K562 (cell line): Measurements from ENCODE around the gene CBR4. TPM values are rescaled to one million over a fixed set of nuclear protein-coding genes. Genes with fewer than 3 reads are reported as not detected.

Source experiments
- ATF7 ChIP-seq: fragments of 450-650 bp; IDR thresholded peaks from 2 replicates; pipeline ENCODE4 v1.7.1; 2014; ENCODE audit warnings: mild to moderate bottlenecking, moderate library complexity
- GABPA ChIP-seq: fragments of 200-800 bp; sonication (Bioruptor generic); conservative IDR thresholded peaks from 2 replicates; pipeline ENCODE4 v1.6.1; 2016; ENCODE audit warnings: low read depth, missing genetic modification characterization, missing compliant biosample characterization
- GTF2E2 ChIP-seq: fragments of 200-800 bp; sonication (Bioruptor generic); IDR thresholded peaks from 2 replicates; pipeline ENCODE4 v1.6.1; 2016; ENCODE audit warnings: missing genetic modification characterization, missing compliant biosample characterization
- HNRNPL ChIP-seq: fragments of 200-400 bp; formaldehyde crosslinking; IDR thresholded peaks from 2 replicates; pipeline ENCODE4 v1.6.1; 2017; ENCODE audit warnings: low read depth, mild to moderate bottlenecking, low read length
- JUN ChIP-seq, 2 experiments: sonication (generic) in 1 of 2; formaldehyde crosslinking in 1 of 2; IDR thresholded peaks; 2 replicates each; pipeline versions ENCODE4 v1.6.1 to v1.8.0; 2012 to 2022; ENCODE audit warnings: borderline replicate concordance in 2 of 2, mild to moderate bottlenecking in 2 of 2, improper control_type of control experiment in 1 of 2, low read depth in 1 of 2, low read length in 1 of 2, missing genetic modification reagents in 1 of 2
- MCM2 ChIP-seq: fragments of 450-650 bp; IDR thresholded peaks from 2 replicates; pipeline ENCODE4 v1.6.1; 2017; ENCODE audit warnings: low read depth, mild to moderate bottlenecking
- NFE2L1 ChIP-seq: fragments of 450-650 bp; IDR thresholded peaks from 2 replicates; pipeline ENCODE4 v1.6.1; 2016; ENCODE audit warnings: missing genetic modification characterization, low read depth, mild to moderate bottlenecking, missing compliant biosample characterization, moderate library complexity, borderline replicate concordance
- NR2C2 ChIP-seq, 2 experiments: fragments of 200-800 bp in 1 of 2; sonication (Bioruptor generic) in 1 of 2; sonication (generic) in 1 of 2; formaldehyde crosslinking in 1 of 2; IDR thresholded peaks; 2 replicates each; pipeline versions ENCODE4 v1.6.1 to v1.8.0; 2016 to 2022; ENCODE audit warnings: mild to moderate bottlenecking in 1 of 2, missing compliant biosample characterization in 1 of 2, missing genetic modification characterization in 1 of 2, missing genetic modification reagents in 1 of 2
- NRF1 ChIP-seq, 2 experiments: fragments of 450-650 bp; IDR thresholded peaks in 1 of 2; conservative IDR thresholded peaks in 1 of 2; 2 replicates each; pipeline ENCODE4 v1.6.1; 2014; ENCODE audit warnings: mild to moderate bottlenecking in 2 of 2
- POLR2B ChIP-seq: fragments of 450-650 bp; IDR thresholded peaks from 2 replicates; pipeline ENCODE4 v1.6.1; 2018; ENCODE audit warnings: low read depth; ENCODE audit not compliant: partially characterized antibody
- RFX7 ChIP-seq: fragments of 250-450 bp; sonication (Bioruptor Pico); IDR thresholded peaks from 2 replicates; pipeline ENCODE4 v1.5.1; 2021; ENCODE audit warnings: mild to moderate bottlenecking
- SMAD1 ChIP-seq: fragments of 150-350 bp; IDR thresholded peaks from 2 replicates; pipeline ENCODE4 v1.6.1; 2014; ENCODE audit warnings: low read length, low read depth; ENCODE audit not compliant: partially characterized antibody
- STAG1 ChIP-seq: sonication (generic); formaldehyde crosslinking; IDR thresholded peaks from 2 replicates; pipeline ENCODE4 v1.5.0; 2020; ENCODE audit warnings: missing genetic modification reagents, borderline replicate concordance
- ZBTB17 ChIP-seq: fragments of 450-650 bp; formaldehyde crosslinking; IDR thresholded peaks from 2 replicates; pipeline ENCODE4 v1.4.0; 2020; ENCODE audit warnings: mild to moderate bottlenecking
- ZKSCAN3 ChIP-seq: fragments of 250-450 bp; sonication (Bioruptor Pico); IDR thresholded peaks from 2 replicates; pipeline ENCODE4 v1.4.0; 2020
- ZNF311 ChIP-seq: fragments of 250-450 bp; sonication (Bioruptor Pico); IDR thresholded peaks from 2 replicates; pipeline ENCODE4 v1.4.0; 2020; ENCODE audit warnings: mild to moderate bottlenecking, moderate library complexity
- ZNF41 ChIP-seq: fragments of 250-450 bp; sonication (Bioruptor Pico); conservative IDR thresholded peaks from 2 replicates; pipeline ENCODE4 v1.4.0; 2020; ENCODE audit warnings: mild to moderate bottlenecking
- ZNF76 ChIP-seq: fragments of 250-450 bp; sonication (Bioruptor Pico); IDR thresholded peaks from 2 replicates; pipeline ENCODE4 v1.4.0; 2020; ENCODE audit warnings: mild to moderate bottlenecking, moderate library complexity, borderline replicate concordance
- ZNF778 ChIP-seq: fragments of 450-650 bp; formaldehyde crosslinking; IDR thresholded peaks from 2 replicates; pipeline ENCODE4 v1.4.0; 2020; ENCODE audit warnings: mild to moderate bottlenecking, moderate library complexity
- polyA plus RNA-seq, 8 experiments: library from polyadenylated mRNA; depleted of rRNA in 4 of 8; stranded (reverse) in 5 of 8; unstranded in 3 of 8; fragments of >200 nt; fragmentation: Nextera tagmentation in 2 of 8; fragmentation: Illumina TruSeq in 1 of 8; extraction: Ambion mirVana in 2 of 8; extraction: Trizol in 1 of 8; gene quantifications; 2 replicates each; pipeline versions ENCODE4 v1.2.1 to v1.2.3, GENCODE V29; 2011 to 2014; ENCODE audit warnings: inconsistent platforms in 1 of 8, missing spikeins in 1 of 8
- total RNA-seq, 7 experiments: library from RNA; depleted of rRNA in 6 of 7; stranded (reverse); fragments of >200 nt in 6 of 7; fragmentation: Illumina TruSeq in 2 of 7; extraction: Trizol in 2 of 7; gene quantifications; 2 replicates each; pipeline versions ENCODE4 v1.2.1 to v1.2.3, GENCODE V29; 2011 to 2021; ENCODE audit warnings: low replicate concordance in 1 of 7
- TF ChIP-seq, protein P1 (sequence below): sonication (generic); formaldehyde crosslinking; IDR thresholded peaks from 2 replicates; pipeline ENCODE4 v1.8.0; 2022; ENCODE audit warnings: mild to moderate bottlenecking, missing genetic modification reagents
- TF ChIP-seq, protein P2 (sequence below): fragments of 250-450 bp; sonication (Bioruptor Pico); IDR thresholded peaks from 2 replicates; pipeline ENCODE4 v1.4.0; 2020; ENCODE audit warnings: mild to moderate bottlenecking
- TF ChIP-seq, protein P3 (sequence below): sonication (generic); formaldehyde crosslinking; IDR thresholded peaks from 2 replicates; pipeline ENCODE4 v1.8.0; 2022; ENCODE audit warnings: mild to moderate bottlenecking, low read depth, missing genetic modification reagents

Gene CBR4
- total and polyA plus RNA-seq, 9 of the 15 experiments (the other 6 are each of a cell fraction or from before 2014, with no cell fraction given): 12.1 to 26.4 (median 18.6) TPM

- no peak for TF ChIP-seq ZNF76 (CRISPR knock-in tag)
- no peak for TF ChIP-seq NR2C2 (CRISPR knock-in tag; IDR thresholded peaks at IDR 0.05)
- TF ChIP-seq NR2C2 (tag; IDR thresholded peaks at IDR 0.05): peak; percentile 67
- TF ChIP-seq HNRNPL: no peak
- TF ChIP-seq, protein P1, sequence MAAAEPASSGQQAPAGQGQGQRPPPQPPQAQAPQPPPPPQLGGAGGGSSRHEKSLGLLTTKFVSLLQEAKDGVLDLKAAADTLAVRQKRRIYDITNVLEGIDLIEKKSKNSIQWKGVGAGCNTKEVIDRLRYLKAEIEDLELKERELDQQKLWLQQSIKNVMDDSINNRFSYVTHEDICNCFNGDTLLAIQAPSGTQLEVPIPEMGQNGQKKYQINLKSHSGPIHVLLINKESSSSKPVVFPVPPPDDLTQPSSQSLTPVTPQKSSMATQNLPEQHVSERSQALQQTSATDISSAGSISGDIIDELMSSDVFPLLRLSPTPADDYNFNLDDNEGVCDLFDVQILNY (CRISPR knock-in tag): no peak
- TF ChIP-seq NRF1 (conservative IDR thresholded peaks at IDR 0.05 in 1 of 2, IDR thresholded peaks at IDR 0.05 in 1 of 2): peak; percentile 94 to 95
- no peak for TF ChIP-seq ZNF41 (CRISPR knock-in tag)
- TF ChIP-seq ZNF778 (CRISPR knock-in tag): no peak
- no peak for TF ChIP-seq JUN (IDR thresholded peaks at IDR 0.05; ENCODE audit: borderline replicate concordance, low read depth, low read length)
- no peak; the same call in 1 of the 2 replicates for TF ChIP-seq JUN (CRISPR knock-in tag; IDR thresholded peaks at IDR 0.05; ENCODE audit: borderline replicate concordance)
- peak; percentile 88 for TF ChIP-seq POLR2B
- no peak for TF ChIP-seq SMAD1
- TF ChIP-seq ZBTB17 (CRISPR knock-in tag): no peak
- TF ChIP-seq ZNF311 (CRISPR knock-in tag): no peak
- TF ChIP-seq GABPA (tag): peak; percentile 92
- TF ChIP-seq, protein P2, sequence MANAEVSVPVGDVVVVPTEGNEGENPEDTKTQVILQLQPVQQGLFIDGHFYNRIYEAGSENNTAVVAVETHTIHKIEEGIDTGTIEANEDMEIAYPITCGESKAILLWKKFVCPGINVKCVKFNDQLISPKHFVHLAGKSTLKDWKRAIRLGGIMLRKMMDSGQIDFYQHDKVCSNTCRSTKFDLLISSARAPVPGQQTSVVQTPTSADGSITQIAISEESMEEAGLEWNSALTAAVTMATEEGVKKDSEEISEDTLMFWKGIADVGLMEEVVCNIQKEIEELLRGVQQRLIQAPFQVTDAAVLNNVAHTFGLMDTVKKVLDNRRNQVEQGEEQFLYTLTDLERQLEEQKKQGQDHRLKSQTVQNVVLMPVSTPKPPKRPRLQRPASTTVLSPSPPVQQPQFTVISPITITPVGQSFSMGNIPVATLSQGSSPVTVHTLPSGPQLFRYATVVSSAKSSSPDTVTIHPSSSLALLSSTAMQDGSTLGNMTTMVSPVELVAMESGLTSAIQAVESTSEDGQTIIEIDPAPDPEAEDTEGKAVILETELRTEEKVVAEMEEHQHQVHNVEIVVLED: peak; percentile 97
- 0 out of 2 replicates have a peak, but pooled peaks have one; percentile 74 for TF ChIP-seq GTF2E2 (tag)
- TF ChIP-seq STAG1: no peak
- TF ChIP-seq, protein P3, sequence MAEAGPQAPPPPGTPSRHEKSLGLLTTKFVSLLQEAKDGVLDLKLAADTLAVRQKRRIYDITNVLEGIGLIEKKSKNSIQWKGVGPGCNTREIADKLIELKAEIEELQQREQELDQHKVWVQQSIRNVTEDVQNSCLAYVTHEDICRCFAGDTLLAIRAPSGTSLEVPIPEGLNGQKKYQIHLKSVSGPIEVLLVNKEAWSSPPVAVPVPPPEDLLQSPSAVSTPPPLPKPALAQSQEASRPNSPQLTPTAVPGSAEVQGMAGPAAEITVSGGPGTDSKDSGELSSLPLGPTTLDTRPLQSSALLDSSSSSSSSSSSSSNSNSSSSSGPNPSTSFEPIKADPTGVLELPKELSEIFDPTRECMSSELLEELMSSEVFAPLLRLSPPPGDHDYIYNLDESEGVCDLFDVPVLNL (CRISPR knock-in tag): no peak
- no peak for TF ChIP-seq ZKSCAN3
- no peak for TF ChIP-seq MCM2
- TF ChIP-seq RFX7 (CRISPR knock-in tag): no peak
- peak; percentile 92 for TF ChIP-seq ATF7
- TF ChIP-seq NFE2L1 (tag): no peak
Measured at GRCh38 chr4:169010125-169011023, at the start of gene CBR4 (continued).
